Hepatocyte (in vitro differentiated cells): ENCODE data around the gene SLCO3A1. TPM values are rescaled to one million over a fixed set of nuclear protein-coding genes. Genes with fewer than 3 reads are reported as not detected.

Experiments used
- DNase-seq: peaks from one replicate; pipeline ENCODE4 v3.0.0-alpha.2; 2016; ENCODE audit warnings: low spot score
- H2AFZ ChIP-seq: fragments of 200-600 bp; sonication (generic); 2 replicates; pipeline ENCODE4 v1.6.0; 2016; ENCODE audit warnings: antibody characterized with exemption, mild to moderate bottlenecking
- H3K27ac ChIP-seq: fragments of 200-600 bp; sonication (generic); 2 replicates; pipeline ENCODE4 v1.5.1; 2016; ENCODE audit warnings: mild to moderate bottlenecking
- H3K27me3 ChIP-seq: fragments of 200-600 bp; sonication (generic); 2 replicates; pipeline ENCODE4 v1.6.1; 2016
- H3K36me3 ChIP-seq: fragments of 200-600 bp; sonication (generic); replicated peaks from 2 replicates; pipeline ENCODE4 v1.5.1; 2016; ENCODE audit warnings: low read depth; ENCODE audit not compliant: insufficient read depth
- H3K4me1 ChIP-seq: fragments of 200-600 bp; sonication (generic); 2 replicates; pipeline ENCODE4 v1.5.1; 2016; ENCODE audit warnings: mild to moderate bottlenecking, moderate library complexity; ENCODE audit not compliant: insufficient read depth
- H3K4me2 ChIP-seq: fragments of 200-600 bp; sonication (generic); 2 replicates; pipeline ENCODE4 v1.6.0; 2016
- H3K4me3 ChIP-seq: fragments of 200-600 bp; sonication (generic); 2 replicates; pipeline ENCODE4 v1.5.1; 2016; ENCODE audit warnings: mild to moderate bottlenecking
- H3K79me2 ChIP-seq: fragments of 200-600 bp; sonication (generic); 2 replicates; pipeline ENCODE4 v1.6.0; 2017; ENCODE audit warnings: mild to moderate bottlenecking
- H3K9me2 ChIP-seq: fragments of 200-600 bp; sonication (generic); replicated peaks from 2 replicates; pipeline ENCODE4 v1.6.0; 2017; ENCODE audit warnings: mild to moderate bottlenecking; ENCODE audit not compliant: insufficient read depth
- H3K9me3 ChIP-seq: fragments of 200-600 bp; sonication (generic); 2 replicates; pipeline ENCODE4 v1.5.1; 2016; ENCODE audit warnings: low read depth, mild to moderate bottlenecking
- H4K20me1 ChIP-seq: fragments of 200-600 bp; sonication (generic); 2 replicates; pipeline ENCODE4 v1.6.0; 2016; ENCODE audit warnings: mild to moderate bottlenecking; ENCODE audit not compliant: insufficient read depth, poor library complexity, severe bottlenecking
- CTCF ChIP-seq: fragments of 200-600 bp; sonication (generic); IDR thresholded peaks from 2 replicates; pipeline ENCODE4 v1.5.1; 2016; ENCODE audit warnings: antibody characterized with exemption, mild to moderate bottlenecking; ENCODE audit not compliant: poor library complexity
- EZH2 ChIP-seq: fragments of 200-600 bp; sonication (generic); IDR thresholded peaks from 2 replicates; pipeline ENCODE4 v1.6.1; 2016; ENCODE audit warnings: antibody characterized with exemption, mild to moderate bottlenecking, borderline replicate concordance
- EZH2phosphoT487 ChIP-seq: fragments of 200-600 bp; sonication (generic); IDR thresholded peaks from one replicate; pipeline ENCODE4 v1.6.1; 2018; ENCODE audit warnings: antibody characterized with exemption, mild to moderate bottlenecking, low read depth, moderate library complexity; ENCODE audit not compliant: unreplicated experiment, severe bottlenecking
- WGBS: methylation state at CpG from one replicate; pipeline ENCODE4 v1.1.6; 2016; ENCODE audit warnings: low lambda C conversion rate; ENCODE audit errors: missing lambda C conversion rate; 5-methylcytosine and 5-hydroxymethylcytosine counted together
- polyA plus RNA-seq: library from polyadenylated mRNA; unstranded; fragments of >200 nt; fragmentation: Nextera tagmentation; extraction: Ambion mirVana; gene quantifications from 2 replicates; pipeline ENCODE4 v1.2.1, GENCODE V29; 2016
- total RNA-seq: library from RNA; depleted of rRNA; stranded (reverse); fragments of >200 nt; gene quantifications from 2 replicates; pipeline ENCODE4 v1.2.3, GENCODE V29; 2014

Gene SLCO3A1
- total and polyA plus RNA-seq, 2 experiments from 2014 or later: 1.3 to 5.4 TPM

- no peaks in the 10 kb centered on the region for H3K27me3 ChIP-seq
- H3K9me2 ChIP-seq: no peaks in the 10 kb centered on the region
- H3K4me3 ChIP-seq: no peak overlapping the region
- no peaks in the 10 kb centered on the region for H3K4me1 ChIP-seq
- H3K27ac ChIP-seq: no peak overlapping the region
- TF ChIP-seq EZH2phosphoT487: no peak
- TF ChIP-seq EZH2: no peak
- no peak for TF ChIP-seq CTCF
- no peak overlapping the region for H3K4me2 ChIP-seq
- no peaks in the 10 kb centered on the region for H3K79me2 ChIP-seq
- no peak for DNase-seq
- H3K9me3 ChIP-seq: no peaks in the 10 kb centered on the region
- no peaks in the 10 kb centered on the region for H4K20me1 ChIP-seq
- WGBS: 80% methylated on average over 10 of the region's 10 CpGs
- no peak overlapping the region for H2AFZ ChIP-seq
- no peaks in the 10 kb centered on the region for H3K36me3 ChIP-seq
Measured at GRCh38 chr15:92049290-92049989, 195.9 kb downstream of the SLCO3A1 start.

- Histone ChIP-seq H3K9me3 (no peaks in the 10 kb centered on the region), H3K27ac (no peak overlapping the region), H4K20me1 (no peaks in the 10 kb centered on the region), H3K4me1 (no peaks in the 10 kb centered on the region), H3K4me3 (no peak overlapping the region), H3K79me2 (no peaks in the 10 kb centered on the region), H2AFZ (no peak overlapping the region), H3K9me2 (no peaks in the 10 kb centered on the region), H3K27me3 (no peaks in the 10 kb centered on the region), H3K4me2 (no peak overlapping the region), H3K36me3 (no peaks in the 10 kb centered on the region)
- no peak for DNase-seq
- no peak for TF ChIP-seq EZH2
- no peak for TF ChIP-seq EZH2phosphoT487
- TF ChIP-seq CTCF: no peak
- 88% methylated on average over 9 of the region's 9 CpGs for WGBS
Measured at GRCh38 chr15:92050220-92050898, 196.9 kb downstream of the SLCO3A1 start.

- Histone ChIP-seq H3K36me3 (no peaks in the 10 kb centered on the region), H3K4me1 (no peaks in the 10 kb centered on the region), H3K27ac (no peak overlapping the region), H3K27me3 (no peaks in the 10 kb centered on the region), H4K20me1 (no peaks in the 10 kb centered on the region), H3K79me2 (no peaks in the 10 kb centered on the region), H3K9me2 (no peaks in the 10 kb centered on the region), H3K9me3 (no peaks in the 10 kb centered on the region), H3K4me3 (no peak overlapping the region), H3K4me2 (no peak overlapping the region), H2AFZ (no peak overlapping the region)
- no peak for TF ChIP-seq EZH2
- no peak for TF ChIP-seq CTCF
- TF ChIP-seq EZH2phosphoT487: no peak
- 87% methylated on average over 8 of the region's 8 CpGs for whole genome bisulfite sequencing
- DNase-seq: no peak
Measured at GRCh38 chr15:92051716-92052115, 198.2 kb downstream of the SLCO3A1 start.
